Psoas muscle (tissue), 8 donors: ENCODE measurements around the gene TRAF3IP1. TPM values are rescaled to one million over a fixed set of nuclear protein-coding genes. Genes with fewer than 3 reads are reported as not detected.

Source experiments
- ATAC-seq, 4 donors: fragments of 200-7000 bp; cut with Tn5 transposase; one replicate each; pipeline ENCODE4 v1.9.1; 2020; ENCODE audit warnings: moderate library complexity in 3 of 4, mild to moderate bottlenecking in 2 of 4
- DNase-seq, 2 donors: peaks; one replicate each; pipeline ENCODE4 v3.0.0-alpha.2; 2020
- H3K27ac ChIP-seq: fragments of 200-600 bp; one replicate; pipeline ENCODE4 v1.8.0; 2022
- H3K27me3 ChIP-seq, 3 donors: fragments of 200-600 bp in 1 of 3; one replicate each; pipeline versions ENCODE4 v1.6.1 to v1.8.0; 2013 to 2022; ENCODE audit warnings: low read length in 2 of 3, mild to moderate bottlenecking in 2 of 3, moderate library complexity in 1 of 3; ENCODE audit not compliant: insufficient read depth in 3 of 3
- H3K36me3 ChIP-seq, 2 donors: fragments of 200-600 bp in 1 of 2; one replicate each; pipeline versions ENCODE4 v1.6.1 to v1.8.0; 2013 to 2022; ENCODE audit warnings: low read depth in 1 of 2, mild to moderate bottlenecking in 1 of 2, moderate library complexity in 1 of 2; ENCODE audit not compliant: insufficient read depth in 1 of 2
- H3K4me1 ChIP-seq: fragments of 200-600 bp; one replicate; pipeline ENCODE4 v1.8.0; 2022
- H3K4me3 ChIP-seq: fragments of 200-600 bp; one replicate; pipeline ENCODE4 v1.8.0; 2022; ENCODE audit warnings: mild to moderate bottlenecking
- H3K9me3 ChIP-seq: fragments of 200-600 bp; one replicate; pipeline ENCODE4 v1.8.0; 2022
- WGBS, 3 donors: extraction: QIAGEN DNeasy Blood & Tissue Kit; methylation state at CpG; one replicate each; pipeline versions ENCODE4 v1.1.6 to v1.1.7; 2013; 5-methylcytosine and 5-hydroxymethylcytosine counted together
- intact Hi-C, 2 donors: fragments of 100-400 bp; cut with DNase I; formaldehyde crosslinking; loops; one replicate each; pipeline versions ENCODE4 v1.11.0 to v1.14.2; 2022
- polyA plus RNA-seq, 3 donors: library from polyadenylated mRNA; stranded (reverse); fragments of 200-250 nt; gene quantifications; one replicate each; pipeline ENCODE4 v1.2.3, GENCODE V29; 2013
- total RNA-seq, 4 donors: library from RNA; stranded (reverse); fragmentation: NEBNext Ultra II Directional in 2 of 4; extraction: Animal tissue kit (Norgen Biotek cat#: 25700) in 2 of 4; gene quantifications; one replicate each; pipeline versions ENCODE4 v1.2.1 to v1.2.4, GENCODE V29; 2021 to 2023
- TF ChIP-seq, protein P1 (sequence below): fragments of 200-600 bp; IDR thresholded peaks from one replicate; pipeline ENCODE4 v1.8.0; 2022; ENCODE audit warnings: antibody characterized with exemption
- donor health status: healthy with polysubstance abuse.
- donor health status: DM: no; HTN: no; CAD: no; lungs with moderate emphysema.
- donor health status: Bipolar disorder and iron deficiency.
- donor health status: healthy.
- donor health status: DM: yes; HTN: yes; CAD: no.
- donor health status: DM: no; HTN: no; CAD: no.
- donor health status: DM: no; HTN: no; CAD: no.
- donor health status: DM: yes; HTN: yes; CAD: no.

TRAF3IP1 gene
- total and polyA plus RNA-seq, 7 donors, result 2.9 to 30.9 (median 16.3) TPM

DNA sequence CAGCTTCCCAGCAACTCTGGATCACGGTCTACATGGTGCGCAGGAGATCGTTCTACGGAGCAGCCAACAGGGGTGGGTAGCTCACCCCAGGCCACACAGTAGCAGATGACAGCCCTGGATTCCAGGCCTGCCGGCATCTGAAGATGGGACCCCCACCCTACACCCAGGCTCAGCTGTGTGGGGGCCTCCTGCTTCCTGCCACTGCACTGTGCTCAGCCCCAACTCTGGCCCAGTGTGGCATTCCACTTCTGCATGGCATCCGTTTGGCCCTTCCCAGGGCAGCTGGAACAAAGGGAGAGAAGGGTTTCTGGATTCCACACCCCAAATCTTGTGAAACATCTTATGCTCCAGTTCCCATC lies 41.0 kb upstream of the TRAF3IP1 start:
- TF ChIP-seq, protein P1, sequence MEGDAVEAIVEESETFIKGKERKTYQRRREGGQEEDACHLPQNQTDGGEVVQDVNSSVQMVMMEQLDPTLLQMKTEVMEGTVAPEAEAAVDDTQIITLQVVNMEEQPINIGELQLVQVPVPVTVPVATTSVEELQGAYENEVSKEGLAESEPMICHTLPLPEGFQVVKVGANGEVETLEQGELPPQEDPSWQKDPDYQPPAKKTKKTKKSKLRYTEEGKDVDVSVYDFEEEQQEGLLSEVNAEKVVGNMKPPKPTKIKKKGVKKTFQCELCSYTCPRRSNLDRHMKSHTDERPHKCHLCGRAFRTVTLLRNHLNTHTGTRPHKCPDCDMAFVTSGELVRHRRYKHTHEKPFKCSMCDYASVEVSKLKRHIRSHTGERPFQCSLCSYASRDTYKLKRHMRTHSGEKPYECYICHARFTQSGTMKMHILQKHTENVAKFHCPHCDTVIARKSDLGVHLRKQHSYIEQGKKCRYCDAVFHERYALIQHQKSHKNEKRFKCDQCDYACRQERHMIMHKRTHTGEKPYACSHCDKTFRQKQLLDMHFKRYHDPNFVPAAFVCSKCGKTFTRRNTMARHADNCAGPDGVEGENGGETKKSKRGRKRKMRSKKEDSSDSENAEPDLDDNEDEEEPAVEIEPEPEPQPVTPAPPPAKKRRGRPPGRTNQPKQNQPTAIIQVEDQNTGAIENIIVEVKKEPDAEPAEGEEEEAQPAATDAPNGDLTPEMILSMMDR, result no peak
- Histone ChIP-seq H3K27me3 (no peaks in the 10 kb centered on the region), H3K9me3 (no peaks in the 10 kb centered on the region), H3K27ac (no peak overlapping the region), H3K4me1 (peaks cover 46% of the 10 kb centered on the region), H3K36me3 (peaks cover 4 to 34% of the 10 kb centered on the region in 2 donors), H3K4me3 (no peak overlapping the region)
- WGBS, 3 donors, result 73 to 89% (median 86%) methylated on average over 6 of the region's 6 CpGs
- intact Hi-C loops, result no loop called here
- peak in 1 of 2 donors; percentile 35 for DNase-seq
- ATAC-seq, result peak in 3 of 4 donors; percentile 7 to 27 (median 25)

DNA sequence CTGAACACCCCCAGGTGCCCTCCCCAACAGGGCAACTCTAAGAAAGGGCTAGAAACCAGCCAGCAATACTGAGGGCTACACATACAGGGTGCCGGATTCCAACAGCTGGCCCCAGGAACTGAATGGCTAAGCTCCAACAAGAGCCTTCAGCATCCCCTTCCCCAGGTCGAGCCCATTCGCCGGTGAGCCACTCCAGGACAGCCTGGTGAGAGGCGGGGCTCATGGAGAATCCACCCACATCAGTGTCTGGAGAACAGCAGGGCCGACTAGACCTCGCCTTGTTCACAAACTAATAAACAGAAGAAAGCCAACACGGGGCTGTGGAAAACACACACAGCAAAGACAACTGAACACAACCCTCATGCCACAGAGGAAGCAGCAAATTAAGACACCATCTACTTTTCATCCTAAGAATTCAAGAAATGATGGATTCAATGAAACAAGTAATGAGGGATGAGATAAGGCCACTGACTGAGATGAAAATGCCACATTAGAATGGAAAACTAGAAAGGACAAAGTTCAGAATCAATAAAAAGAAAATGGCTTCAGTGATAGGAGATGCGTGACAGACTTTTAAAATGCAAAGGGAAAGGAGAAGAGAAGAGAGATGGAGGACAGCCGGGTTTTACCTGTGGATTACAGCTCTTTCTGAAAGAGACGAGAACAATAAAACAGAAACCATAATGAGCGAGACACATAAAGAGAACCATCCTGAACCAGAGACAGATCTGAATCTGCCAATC lies 40.1 kb upstream of the TRAF3IP1 start:
- DNase-seq (peak in 1 of 2 donors; percentile 28), ATAC-seq (no peak)
- peaks cover 4 to 24% of the 10 kb centered on the region in 2 donors for H3K36me3 ChIP-seq
- no peak overlapping the region for H3K27ac ChIP-seq
- no peaks in the 10 kb centered on the region for H3K27me3 ChIP-seq
- WGBS, 3 donors, result 87% methylated on average over 12 of the region's 12 CpGs
- H3K4me3 ChIP-seq, result no peak overlapping the region
- peaks cover 54% of the 10 kb centered on the region for H3K4me1 ChIP-seq
- intact Hi-C loops, result no loop called here
- TF ChIP-seq, protein P1, result no peak
- H3K9me3 ChIP-seq, result no peaks in the 10 kb centered on the region

DNA sequence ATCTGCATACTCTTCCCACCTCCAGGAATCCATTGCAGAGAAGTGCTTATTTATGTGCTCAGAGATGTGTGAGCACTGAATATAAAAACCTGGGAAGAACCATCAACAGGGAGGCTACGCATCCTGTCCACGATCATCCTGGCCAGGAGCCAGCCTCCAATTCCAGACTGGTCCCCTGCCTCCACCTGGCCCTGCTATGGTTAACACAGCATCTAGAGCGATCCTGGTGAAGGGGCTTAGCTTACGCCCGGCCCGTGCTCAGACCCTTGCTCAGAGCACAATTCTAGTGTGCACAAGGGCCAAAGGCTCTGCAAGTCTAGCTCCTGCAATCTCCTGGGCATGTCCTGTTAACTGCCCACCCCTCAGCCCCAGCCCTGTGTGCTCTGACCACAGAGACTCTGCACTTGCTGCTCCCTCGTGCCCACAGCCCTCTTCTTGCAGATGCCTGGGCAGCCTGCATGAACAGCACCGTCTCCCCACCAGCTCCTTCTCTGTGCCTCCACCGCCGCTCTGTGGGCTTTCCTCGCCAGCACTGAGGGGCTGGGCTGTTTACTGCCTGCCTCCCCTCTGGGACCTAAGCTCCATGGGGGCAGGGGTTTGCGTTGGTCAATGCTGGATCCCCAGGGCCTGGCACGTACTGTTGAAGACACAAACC lies 38.4 kb upstream of the TRAF3IP1 start:
- Histone ChIP-seq H3K27me3 (no peaks in the 10 kb centered on the region), H3K4me1 (peaks cover 69% of the 10 kb centered on the region), H3K27ac (no peak overlapping the region), H3K4me3 (no peak overlapping the region), H3K36me3 (peaks cover 0 to 7% of the 10 kb centered on the region in 2 donors), H3K9me3 (no peaks in the 10 kb centered on the region)
- ATAC-seq, result no peak
- TF ChIP-seq, protein P1, result no peak
- DNase-seq, result peak in 1 of 2 donors; percentile 45
- intact Hi-C loops, result no loop called here
- WGBS, 3 donors, result 81 to 87% (median 83%) methylated on average over 13 of the region's 13 CpGs

DNA sequence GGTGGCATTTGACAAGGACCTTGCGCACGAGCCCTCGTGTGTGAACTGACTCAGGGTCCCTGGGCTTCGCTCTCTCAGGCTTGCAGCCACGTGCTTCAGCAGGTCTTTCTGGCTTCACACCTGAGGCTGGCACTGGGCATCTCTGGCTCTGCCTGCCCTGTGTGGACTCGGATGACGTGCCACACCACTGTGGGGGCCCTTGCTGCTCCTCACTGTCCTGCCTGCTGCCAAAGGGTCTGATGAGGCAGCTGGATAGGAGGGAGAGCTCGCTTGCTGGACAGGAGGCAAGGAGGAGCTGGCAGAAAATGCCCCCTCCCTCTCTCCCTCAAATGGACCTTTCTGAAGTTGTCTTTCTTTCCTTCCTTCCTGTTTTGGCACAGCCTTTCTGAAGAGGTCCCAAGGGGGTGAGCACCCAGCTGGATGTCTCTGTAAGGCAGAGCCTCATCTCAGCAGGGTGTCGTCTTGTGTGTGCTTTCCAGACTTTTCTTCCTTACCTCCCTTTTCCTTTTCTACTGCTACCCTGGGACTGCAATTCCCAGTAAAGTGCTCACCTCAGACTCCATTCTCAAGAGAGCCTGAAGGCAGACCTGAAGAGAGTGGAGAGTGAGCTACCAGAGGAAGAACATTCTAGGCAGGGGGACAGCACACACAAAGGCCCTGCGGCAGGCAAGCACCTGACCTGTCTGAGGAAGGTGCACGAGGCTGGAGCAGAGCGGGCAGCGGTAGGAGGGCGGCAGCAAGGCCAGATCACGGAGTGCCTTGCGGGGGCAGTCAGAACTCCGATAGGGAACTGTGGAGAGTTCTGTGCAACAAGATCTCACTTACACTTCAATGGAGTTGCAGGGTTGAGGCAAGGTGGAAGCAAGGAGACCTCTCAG lies 37.2 kb upstream of the TRAF3IP1 start:
- no peaks in the 10 kb centered on the region for H3K9me3 ChIP-seq
- DNase-seq (peak in 1 of 2 donors; percentile 38), ATAC-seq (no peak)
- TF ChIP-seq, protein P1, result no peak
- peaks cover 69% of the 10 kb centered on the region for H3K4me1 ChIP-seq
- H3K4me3 ChIP-seq, result no peak overlapping the region
- no peaks in the 10 kb centered on the region for H3K36me3 ChIP-seq
- 78 to 91% (median 82%) methylated on average over 17 of the region's 17 CpGs for WGBS, 3 donors
- H3K27ac ChIP-seq, result peak overlapping the region; percentile 16
- intact Hi-C loops, result no loop called here
- no peaks in the 10 kb centered on the region for H3K27me3 ChIP-seq
